GM10266 (cell line): ENCODE measurements around the gene PRKCE.
"Not testable (repeated sequence)": the region's sequence is repeated elsewhere in the genome, so short reads cannot be mapped to it uniquely, and the experiment has no call there.

Experiments used
- DNase-seq: peaks from one replicate; pipeline ENCODE4 v3.0.0; 2012; ENCODE audit errors: extremely low spot score
- TF ChIP-seq, protein P1 (sequence below): IDR thresholded peaks from 2 replicates; pipeline ENCODE4 v1.5.1; 2012; ENCODE audit warnings: mild to moderate bottlenecking, low read depth; ENCODE audit not compliant: control insufficient read depth, insufficient read depth; ENCODE audit errors: missing control alignments

PRKCE gene

DNA sequence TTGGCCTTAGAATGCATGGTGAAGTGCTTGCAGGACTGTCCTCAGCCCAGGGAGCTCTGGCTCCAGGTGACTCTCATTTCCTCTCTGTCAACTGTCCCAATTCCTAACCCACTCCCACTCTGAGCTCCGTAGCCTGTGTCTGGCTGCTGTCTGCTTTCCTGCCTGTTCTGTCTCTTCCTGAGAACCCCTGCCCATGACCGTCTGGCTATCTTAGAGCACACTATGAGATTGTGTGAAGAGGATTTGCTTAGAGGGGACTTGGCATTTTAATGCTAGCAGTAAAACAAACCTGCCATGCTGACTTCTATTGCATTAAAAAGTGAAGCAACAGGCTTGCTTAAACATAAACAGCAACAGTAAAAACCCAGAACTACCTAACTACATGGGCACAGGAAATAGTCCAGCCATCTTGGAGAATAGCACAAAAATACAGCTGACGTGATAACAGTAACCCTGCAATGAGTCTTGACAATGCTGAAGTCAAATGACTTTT, 234.7 kb downstream of the PRKCE start:
- no peak for DNase-seq
- TF ChIP-seq, protein P1, sequence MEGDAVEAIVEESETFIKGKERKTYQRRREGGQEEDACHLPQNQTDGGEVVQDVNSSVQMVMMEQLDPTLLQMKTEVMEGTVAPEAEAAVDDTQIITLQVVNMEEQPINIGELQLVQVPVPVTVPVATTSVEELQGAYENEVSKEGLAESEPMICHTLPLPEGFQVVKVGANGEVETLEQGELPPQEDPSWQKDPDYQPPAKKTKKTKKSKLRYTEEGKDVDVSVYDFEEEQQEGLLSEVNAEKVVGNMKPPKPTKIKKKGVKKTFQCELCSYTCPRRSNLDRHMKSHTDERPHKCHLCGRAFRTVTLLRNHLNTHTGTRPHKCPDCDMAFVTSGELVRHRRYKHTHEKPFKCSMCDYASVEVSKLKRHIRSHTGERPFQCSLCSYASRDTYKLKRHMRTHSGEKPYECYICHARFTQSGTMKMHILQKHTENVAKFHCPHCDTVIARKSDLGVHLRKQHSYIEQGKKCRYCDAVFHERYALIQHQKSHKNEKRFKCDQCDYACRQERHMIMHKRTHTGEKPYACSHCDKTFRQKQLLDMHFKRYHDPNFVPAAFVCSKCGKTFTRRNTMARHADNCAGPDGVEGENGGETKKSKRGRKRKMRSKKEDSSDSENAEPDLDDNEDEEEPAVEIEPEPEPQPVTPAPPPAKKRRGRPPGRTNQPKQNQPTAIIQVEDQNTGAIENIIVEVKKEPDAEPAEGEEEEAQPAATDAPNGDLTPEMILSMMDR = no peak

DNA sequence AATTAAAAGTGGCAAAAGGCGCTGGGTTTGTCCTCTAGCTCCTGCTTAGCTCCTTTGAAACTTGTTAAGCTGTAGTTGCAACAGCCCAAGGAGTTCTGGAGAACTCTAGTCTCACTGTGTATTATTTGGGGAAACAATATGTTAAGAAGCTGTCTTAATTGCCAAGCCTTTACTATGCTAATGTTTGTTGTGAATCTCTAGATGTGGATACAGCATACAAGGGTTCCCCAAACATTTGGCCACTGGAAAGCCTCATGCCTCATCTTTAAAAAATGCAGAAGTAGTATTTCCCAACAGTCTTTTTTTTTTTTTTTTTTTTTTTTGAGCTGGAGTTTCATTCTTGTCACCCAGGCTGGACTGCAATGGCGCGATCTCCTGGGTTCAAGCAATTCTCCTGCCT, 236.7 kb downstream of the PRKCE start:
- TF ChIP-seq, protein P1 = no peak
- DNase-seq = no peak

DNA sequence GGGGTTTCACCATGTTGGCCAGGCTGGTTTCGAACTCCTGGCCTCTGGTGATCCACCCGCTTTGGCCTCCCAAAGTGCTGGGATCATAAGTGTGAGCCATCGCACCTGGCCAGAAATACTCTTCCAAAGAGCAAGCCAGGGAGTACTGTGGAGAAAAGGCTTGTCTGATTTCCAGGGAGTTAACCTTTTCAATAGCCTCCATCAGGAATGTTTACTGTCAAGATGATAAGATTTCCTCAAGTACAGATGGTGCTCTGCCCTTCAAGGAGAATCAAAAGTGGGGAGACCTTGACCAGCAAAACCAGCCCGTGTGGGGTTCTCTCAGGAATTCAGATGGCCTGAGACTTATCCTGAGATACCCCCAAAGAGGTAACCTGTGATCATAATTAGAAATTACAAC, 237.2 kb downstream of the PRKCE start:
- DNase-seq = no peak
- TF ChIP-seq, protein P1 = no peak

DNA sequence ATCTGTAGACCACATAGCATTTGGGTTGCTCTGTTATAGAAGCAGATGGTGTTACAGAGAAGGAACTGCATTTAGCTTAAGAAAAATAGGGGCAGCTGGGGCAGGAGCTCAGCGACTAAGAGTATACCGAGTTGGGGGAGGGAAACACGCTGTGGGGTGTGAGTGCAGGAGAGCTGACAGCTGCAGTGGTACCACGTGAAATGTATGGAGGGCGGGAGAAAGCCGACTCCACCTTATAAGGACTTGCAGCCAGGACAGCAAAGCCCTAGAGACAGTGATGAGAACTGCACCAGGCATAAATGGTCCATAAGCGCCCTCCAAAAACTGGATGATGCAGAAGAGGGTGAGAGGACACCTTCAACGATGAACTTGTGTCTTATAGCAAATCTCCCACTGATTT, 237.6 kb downstream of the PRKCE start:
- peak; percentile 82 for DNase-seq
- TF ChIP-seq, protein P1 = peak; percentile 30

DNA sequence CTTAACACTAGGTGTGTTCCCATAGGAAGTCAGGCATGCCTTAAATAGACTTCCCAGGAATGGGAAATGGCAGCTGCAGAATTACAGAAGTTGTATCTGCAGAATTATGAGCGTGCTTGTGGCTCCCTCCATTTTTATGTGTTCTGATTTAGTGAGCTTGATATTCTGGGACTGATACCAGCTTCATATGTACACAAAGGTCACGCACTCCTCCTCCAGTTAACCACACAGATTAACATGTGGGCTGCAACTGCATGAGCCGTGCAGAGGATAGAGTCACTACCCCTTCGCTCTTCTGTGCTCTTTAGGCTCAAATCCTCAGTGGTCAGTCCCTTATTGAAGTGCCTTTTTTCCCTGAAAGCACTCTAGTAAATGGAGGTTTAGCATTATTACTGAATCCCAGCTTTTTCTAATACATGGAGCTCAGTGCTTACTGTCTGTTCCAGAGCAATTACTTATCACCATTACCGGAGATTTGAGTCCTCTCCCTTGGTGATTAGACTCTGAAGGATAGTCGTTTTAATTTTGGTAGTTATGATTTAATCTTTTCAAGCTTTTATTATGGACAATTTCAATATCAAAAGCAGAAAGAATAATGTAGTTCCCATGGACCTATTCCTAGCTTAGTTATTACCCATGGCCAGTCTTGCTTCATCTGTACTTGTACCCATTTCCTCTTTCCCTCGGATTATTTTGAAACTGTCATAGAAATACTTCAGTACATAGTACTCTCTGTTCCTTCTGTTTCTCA, 238.3 kb downstream of the PRKCE start:
- TF ChIP-seq, protein P1 = no peak

DNA sequence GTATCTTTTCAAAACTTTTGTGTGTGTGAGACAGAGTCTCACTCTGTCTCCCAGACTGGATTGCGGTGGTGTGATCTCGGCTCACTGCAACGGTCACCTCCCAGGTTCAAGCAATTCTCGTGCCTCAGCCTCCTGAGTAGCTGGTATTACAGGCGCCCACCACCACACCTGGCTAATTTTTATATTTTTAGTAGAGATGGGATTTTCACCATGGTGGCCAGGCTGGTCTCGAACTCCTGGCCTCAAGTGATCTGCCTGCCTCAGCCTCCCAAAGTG, 238.8 kb downstream of the PRKCE start:
- DNase-seq = not testable (repeated sequence)

More for the DNA sequence above, 238.3 kb downstream of the PRKCE start:
- DNase-seq = peak; percentile 37

DNA sequence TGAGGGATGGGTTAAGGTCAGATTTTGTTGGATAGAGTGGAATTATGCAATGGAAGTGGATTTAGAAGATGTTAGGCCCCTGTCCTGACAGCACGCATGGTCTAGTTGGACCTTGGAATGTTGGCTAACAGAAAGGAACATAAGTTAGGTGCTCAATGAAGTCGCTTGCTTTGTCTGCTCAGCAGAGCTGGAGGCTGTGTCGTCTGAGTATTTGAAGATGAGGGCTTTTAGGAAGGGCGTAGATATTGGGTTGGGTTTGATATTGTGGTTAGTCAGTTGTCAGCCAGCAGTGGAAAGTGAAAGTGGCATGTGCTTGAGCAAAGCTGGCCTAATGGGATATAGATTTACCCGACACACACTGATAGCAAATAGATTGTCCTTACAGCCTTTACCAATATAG, 239.3 kb downstream of the PRKCE start:
- DNase-seq = no peak

More for the DNA sequence above, 239.3 kb downstream of the PRKCE start:
- TF ChIP-seq, protein P1 = no peak
